GM06990 (cell line): Measurements from ENCODE around the gene TFEB.
A peak's percentile ranks its signal among the peaks of the same experiment; 100 is the strongest.

Experiments
- DNase-seq: peaks from one replicate; pipeline ENCODE4 v3.0.0-alpha.2; 2011; ENCODE audit not compliant: insufficient read length; ENCODE audit errors: extremely low read depth
- H3K27me3 ChIP-seq: replicated peaks from 2 replicates; pipeline ENCODE4 v1.6.0; 2011; ENCODE audit warnings: low read length; ENCODE audit not compliant: control insufficient read depth, insufficient read depth
- H3K36me3 ChIP-seq: 2 replicates; pipeline ENCODE4 v1.5.1; 2011; ENCODE audit warnings: low read length; ENCODE audit not compliant: control insufficient read depth, insufficient read depth
- H3K4me3 ChIP-seq: replicated peaks from 2 replicates; pipeline ENCODE4 v1.5.1; 2011; ENCODE audit warnings: low read depth, mild to moderate bottlenecking, control low read depth, low read length
- TF ChIP-seq, protein P1 (sequence below): IDR thresholded peaks from 2 replicates; pipeline ENCODE4 v1.5.1; 2011; ENCODE audit warnings: low read length, control low read depth, mild to moderate bottlenecking, inconsistent platforms; ENCODE audit not compliant: insufficient read depth, poor library complexity, severe bottlenecking

The TFEB gene

DNA sequence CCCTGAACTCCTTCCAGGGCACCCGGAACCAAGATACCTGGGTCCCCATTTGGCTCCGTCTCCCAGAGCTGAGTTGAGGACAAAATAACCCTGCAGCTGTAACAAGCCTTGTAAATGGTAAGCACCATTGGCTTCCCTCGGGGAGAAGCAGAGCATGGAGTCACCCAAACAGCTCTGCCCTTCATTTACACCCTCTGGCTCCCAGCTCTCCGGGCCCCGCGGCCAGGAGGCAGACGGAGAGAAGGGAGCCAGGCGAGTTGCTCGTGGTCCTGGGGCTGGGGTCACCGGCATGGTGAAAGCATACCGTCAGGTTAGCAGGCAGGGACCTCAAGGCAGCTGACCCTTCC lies 2.1 kb downstream of the TFEB start:
- H3K27me3 ChIP-seq = no peaks in the 10 kb centered on the region
- H3K4me3 ChIP-seq = peak overlapping the region; percentile 78
- H3K36me3 ChIP-seq = no peaks in the 10 kb centered on the region
- no peak for DNase-seq
- TF ChIP-seq, protein P1, sequence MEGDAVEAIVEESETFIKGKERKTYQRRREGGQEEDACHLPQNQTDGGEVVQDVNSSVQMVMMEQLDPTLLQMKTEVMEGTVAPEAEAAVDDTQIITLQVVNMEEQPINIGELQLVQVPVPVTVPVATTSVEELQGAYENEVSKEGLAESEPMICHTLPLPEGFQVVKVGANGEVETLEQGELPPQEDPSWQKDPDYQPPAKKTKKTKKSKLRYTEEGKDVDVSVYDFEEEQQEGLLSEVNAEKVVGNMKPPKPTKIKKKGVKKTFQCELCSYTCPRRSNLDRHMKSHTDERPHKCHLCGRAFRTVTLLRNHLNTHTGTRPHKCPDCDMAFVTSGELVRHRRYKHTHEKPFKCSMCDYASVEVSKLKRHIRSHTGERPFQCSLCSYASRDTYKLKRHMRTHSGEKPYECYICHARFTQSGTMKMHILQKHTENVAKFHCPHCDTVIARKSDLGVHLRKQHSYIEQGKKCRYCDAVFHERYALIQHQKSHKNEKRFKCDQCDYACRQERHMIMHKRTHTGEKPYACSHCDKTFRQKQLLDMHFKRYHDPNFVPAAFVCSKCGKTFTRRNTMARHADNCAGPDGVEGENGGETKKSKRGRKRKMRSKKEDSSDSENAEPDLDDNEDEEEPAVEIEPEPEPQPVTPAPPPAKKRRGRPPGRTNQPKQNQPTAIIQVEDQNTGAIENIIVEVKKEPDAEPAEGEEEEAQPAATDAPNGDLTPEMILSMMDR = no peak

DNA sequence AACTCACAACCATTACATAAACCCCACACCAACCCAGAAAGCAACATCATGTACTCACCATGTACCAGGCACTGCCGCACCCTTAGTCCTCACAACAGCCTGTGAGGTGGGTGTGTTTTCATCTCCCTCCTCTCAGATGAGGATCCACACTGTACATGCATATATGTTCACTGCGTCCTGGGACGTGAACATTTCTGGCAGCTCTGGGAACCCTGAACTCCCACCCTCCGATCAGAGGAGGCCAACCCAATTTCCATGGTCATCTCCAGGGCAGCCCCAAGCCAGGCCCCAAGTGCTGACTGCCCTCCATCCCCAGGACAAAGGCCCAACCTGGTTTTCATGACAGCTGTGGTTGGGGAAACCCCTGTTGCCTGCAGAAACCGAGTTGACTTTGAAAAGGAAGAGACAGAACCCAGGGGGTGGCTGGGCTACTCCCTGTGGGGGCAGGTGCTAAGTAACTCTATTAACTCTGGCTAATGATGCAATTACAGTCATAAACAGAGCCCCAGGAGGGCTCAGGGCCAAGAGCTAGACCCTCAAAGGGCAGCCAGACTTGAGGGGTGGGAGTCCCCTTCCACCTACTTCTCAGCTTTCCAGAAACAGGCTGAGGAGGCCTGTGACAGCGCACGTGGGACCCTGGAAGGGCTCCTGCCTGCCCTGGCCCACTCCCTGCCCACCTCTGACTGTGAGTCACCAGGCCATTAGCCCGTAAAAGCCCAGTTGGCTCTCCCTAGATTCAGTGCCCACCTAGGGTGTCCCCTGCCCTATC lies 2.6 kb downstream of the TFEB start:
- Histone ChIP-seq H3K4me3 (peak overlapping the region; percentile 78), H3K36me3 (peaks cover 2% of the 10 kb centered on the region; the same call in 1 of the 2 replicates), H3K27me3 (no peaks in the 10 kb centered on the region)
- TF ChIP-seq, protein P1 = no peak
- peak; percentile 82 for DNase-seq

DNA sequence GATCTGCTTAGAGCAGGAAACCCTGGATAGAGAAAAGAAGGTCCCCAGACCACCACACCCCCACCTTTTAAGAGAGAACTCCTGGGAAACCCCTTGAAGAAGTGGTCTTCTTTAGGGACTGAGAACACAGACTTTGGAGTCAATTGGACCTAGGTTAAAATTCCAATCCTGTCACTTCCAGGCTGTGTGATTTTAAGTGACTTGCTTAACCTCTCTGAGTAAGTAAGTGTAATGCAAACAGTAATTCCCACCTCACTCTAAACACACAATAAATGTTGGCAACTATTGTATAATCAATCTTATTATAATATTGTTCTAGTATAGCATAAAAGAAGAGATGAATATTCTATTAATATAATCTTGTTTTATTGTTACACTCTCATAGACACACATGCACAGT lies 3.3 kb downstream of the TFEB start:
- H3K36me3 ChIP-seq = peaks cover 2% of the 10 kb centered on the region; the same call in 1 of the 2 replicates
- DNase-seq = no peak
- H3K4me3 ChIP-seq = peak overlapping the region; percentile 78
- H3K27me3 ChIP-seq = no peaks in the 10 kb centered on the region
- TF ChIP-seq, protein P1 = no peak

DNA sequence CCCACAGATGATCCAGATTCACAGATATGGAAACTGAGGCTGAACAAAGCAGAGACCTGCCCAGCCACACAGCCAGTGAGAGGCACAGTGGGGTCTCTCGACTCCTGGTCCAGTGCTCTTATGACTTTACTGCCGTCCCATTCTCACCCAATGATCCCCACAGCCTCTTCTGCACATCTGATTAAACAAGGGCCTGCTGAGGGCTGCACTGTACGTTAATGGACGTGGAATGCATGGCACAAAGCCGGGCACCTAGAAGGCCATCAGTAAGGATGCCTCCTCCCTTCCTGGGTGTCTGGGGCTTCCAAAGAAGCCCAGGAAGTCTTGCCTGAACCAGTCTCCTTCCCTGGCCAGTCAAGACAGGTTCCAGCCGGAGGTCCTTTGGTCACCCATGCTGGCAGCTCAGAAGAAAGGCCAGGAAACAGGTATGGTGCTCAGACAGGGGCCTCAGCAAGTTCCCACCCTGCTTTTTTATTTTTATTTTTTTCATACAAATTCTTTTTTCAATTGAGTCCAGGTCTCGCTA lies 3.8 kb downstream of the TFEB start:
- peaks cover 3% of the 10 kb centered on the region; the same call in 1 of the 2 replicates for H3K36me3 ChIP-seq
- peak overlapping the region; percentile 78 for H3K4me3 ChIP-seq
- DNase-seq = no peak
- TF ChIP-seq, protein P1 = no peak
- no peaks in the 10 kb centered on the region for H3K27me3 ChIP-seq

DNA sequence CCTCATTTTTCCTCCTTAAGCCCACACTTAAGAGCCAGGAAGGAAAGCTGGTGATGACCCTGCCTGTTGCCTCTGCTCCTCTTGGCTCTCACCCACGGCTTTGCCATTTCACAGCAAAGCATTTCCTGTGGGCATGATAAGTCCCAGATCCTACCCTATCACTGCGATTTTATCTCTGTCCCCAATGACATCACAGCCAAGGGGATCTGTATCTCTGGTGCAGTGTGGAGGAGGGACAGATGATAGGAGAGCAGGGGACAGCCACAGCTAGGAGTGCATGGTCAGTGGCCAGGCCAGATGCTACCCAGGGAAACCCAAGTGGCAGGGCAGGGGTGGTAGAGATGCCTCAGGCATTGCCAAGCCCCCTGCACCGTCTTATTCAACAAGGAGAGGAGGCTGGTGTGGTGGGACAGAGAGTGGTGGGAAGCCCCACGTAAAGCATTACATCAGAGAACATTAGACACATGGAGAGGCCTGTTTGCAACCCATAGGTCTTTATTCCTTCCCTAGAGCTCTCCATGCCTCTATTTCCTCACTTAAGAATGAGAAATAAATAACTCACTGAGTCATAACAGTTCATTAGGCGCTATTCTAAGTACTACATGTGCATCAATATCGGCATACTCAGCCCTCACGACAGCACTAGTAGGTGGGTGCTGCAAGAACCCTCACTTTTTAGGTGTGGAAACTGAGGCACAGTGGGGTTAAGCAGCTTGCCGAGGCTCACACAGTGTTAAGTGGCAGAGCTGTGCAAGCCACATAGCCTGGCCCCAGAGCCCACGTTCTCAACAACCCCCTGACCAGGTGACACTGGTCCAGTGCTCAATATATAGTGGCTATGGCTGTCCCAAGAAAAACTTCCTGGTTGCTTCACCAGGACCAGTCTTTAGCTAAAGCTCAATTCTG lies 4.6 kb downstream of the TFEB start:
- peaks cover 3% of the 10 kb centered on the region; the same call in 1 of the 2 replicates for H3K36me3 ChIP-seq
- no peak for DNase-seq
- TF ChIP-seq, protein P1 = no peak
- peak overlapping the region; percentile 78 for H3K4me3 ChIP-seq
- H3K27me3 ChIP-seq = no peaks in the 10 kb centered on the region
